Brain microvascular endothelial cell (primary cell): ENCODE results near the gene DLG5.

Experiments used
- DNase-seq: peaks from one replicate; pipeline ENCODE4 v3.0.0-alpha.2; 2020
- H3K27ac ChIP-seq: fragments of 250-450 bp; sonication (Bioruptor Pico); 2 replicates; pipeline ENCODE4 v1.5.1; 2020; ENCODE audit warnings: mild to moderate bottlenecking, moderate library complexity
- H3K27me3 ChIP-seq: fragments of 250-450 bp; sonication (Bioruptor Pico); replicated peaks from 2 replicates; pipeline ENCODE4 v1.5.1; 2020; ENCODE audit warnings: mild to moderate bottlenecking
- H3K36me3 ChIP-seq: fragments of 250-450 bp; sonication (Bioruptor Pico); replicated peaks from 2 replicates; pipeline ENCODE4 v1.5.1; 2020; ENCODE audit warnings: mild to moderate bottlenecking
- H3K4me3 ChIP-seq: 2 replicates; pipeline ENCODE4 v1.5.1; 2011; ENCODE audit warnings: low read depth, mild to moderate bottlenecking, control low read depth, low read length, moderate library complexity
- CTCF ChIP-seq: IDR thresholded peaks from 2 replicates; pipeline ENCODE4 v1.5.1; 2011; ENCODE audit warnings: low read depth, mild to moderate bottlenecking, moderate library complexity, low read length, control low read depth, inconsistent platforms; ENCODE audit errors: missing control alignments
- in situ Hi-C: cut with HindIII; loops from 2 replicates; pipeline ENCODE4 v1.10.0; 2017; ENCODE audit warnings: low sequenced_read_pairs, low pct_ligation_motif_present

The DLG5 gene

DNA sequence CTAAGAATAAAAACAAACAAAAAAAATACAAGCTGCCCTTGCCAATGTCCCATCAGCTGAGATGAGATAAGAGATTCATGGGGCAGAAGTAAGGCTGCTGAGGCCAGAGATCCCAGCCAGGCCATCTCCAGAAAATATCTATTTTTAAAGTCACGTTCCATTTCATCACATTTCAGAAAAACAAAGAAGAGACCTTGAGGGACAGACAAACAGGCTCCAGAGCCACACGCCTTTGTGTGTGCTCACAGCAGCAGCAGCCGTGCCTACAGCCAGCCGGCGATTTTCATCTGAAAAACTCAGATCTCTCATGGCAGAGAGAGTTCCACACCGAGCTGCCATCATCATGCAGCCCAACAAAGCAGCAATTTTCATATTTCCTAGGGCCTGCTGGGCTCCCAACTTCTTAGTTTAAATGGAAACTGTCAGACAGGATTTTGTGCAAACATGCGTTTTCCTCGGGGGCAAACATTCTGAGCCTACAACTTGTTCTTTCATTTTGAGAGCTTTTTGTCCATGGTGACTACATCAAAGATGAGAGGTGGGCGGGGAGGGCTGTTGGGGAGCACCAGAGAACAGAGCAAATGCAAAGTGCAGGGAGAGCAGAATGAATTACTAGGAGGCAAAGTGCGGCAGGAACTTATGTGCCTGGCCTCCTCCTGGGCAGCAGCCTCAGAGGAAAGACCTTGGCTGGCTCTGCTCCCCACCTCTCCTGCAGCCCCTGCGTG is 38.8 kb downstream of the DLG5 start:
- DNase-seq: no peak
- in situ Hi-C loops: no loop called here
- H3K4me3 ChIP-seq: no peak overlapping the region
- TF ChIP-seq CTCF: no peak
- no peak overlapping the region for H3K27ac ChIP-seq
- H3K36me3 ChIP-seq: no peaks in the 10 kb centered on the region
- no peaks in the 10 kb centered on the region for H3K27me3 ChIP-seq

GRCh38 chr10:77886795-77887355 is 39.7 kb downstream of the DLG5 start:
- in situ Hi-C loops: no loop called here
- DNase-seq: no peak
- no peak overlapping the region for H3K27ac ChIP-seq
- no peaks in the 10 kb centered on the region for H3K27me3 ChIP-seq
- H3K4me3 ChIP-seq: no peak overlapping the region
- no peak for TF ChIP-seq CTCF
- H3K36me3 ChIP-seq: no peaks in the 10 kb centered on the region

DNA sequence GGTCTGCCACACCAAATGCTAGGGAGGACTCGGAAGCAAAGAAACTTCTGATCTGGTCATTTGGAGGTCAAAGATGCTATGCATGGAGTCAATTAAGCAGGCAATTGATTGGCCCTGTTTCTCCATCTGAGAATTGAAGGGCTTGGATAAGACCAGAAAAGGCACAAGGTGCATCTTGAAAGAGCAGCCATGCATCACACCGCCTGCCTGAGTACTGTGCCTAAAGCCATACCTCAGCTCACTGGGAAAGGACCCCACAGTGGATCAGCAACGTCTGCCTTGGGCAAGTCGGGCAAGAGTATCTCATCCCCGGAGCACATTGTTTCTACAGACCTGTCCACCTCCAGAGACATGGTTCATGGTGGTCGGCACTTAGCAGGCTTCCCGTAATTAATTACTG is 42.4 kb downstream of the DLG5 start:
- no peak overlapping the region for H3K27ac ChIP-seq
- no peak overlapping the region for H3K4me3 ChIP-seq
- TF ChIP-seq CTCF: no peak
- DNase-seq: no peak
- in situ Hi-C loops: no loop called here
- H3K27me3 ChIP-seq: no peaks in the 10 kb centered on the region
- H3K36me3 ChIP-seq: no peaks in the 10 kb centered on the region

GRCh38 chr10:77881636-77882035 is 44.9 kb downstream of the DLG5 start:
- TF ChIP-seq CTCF: no peak
- Histone ChIP-seq H3K4me3 (no peak overlapping the region), H3K27ac (no peak overlapping the region), H3K36me3 (no peaks in the 10 kb centered on the region), H3K27me3 (no peaks in the 10 kb centered on the region)
- DNase-seq: no peak
- in situ Hi-C loops: no loop called here

DNA sequence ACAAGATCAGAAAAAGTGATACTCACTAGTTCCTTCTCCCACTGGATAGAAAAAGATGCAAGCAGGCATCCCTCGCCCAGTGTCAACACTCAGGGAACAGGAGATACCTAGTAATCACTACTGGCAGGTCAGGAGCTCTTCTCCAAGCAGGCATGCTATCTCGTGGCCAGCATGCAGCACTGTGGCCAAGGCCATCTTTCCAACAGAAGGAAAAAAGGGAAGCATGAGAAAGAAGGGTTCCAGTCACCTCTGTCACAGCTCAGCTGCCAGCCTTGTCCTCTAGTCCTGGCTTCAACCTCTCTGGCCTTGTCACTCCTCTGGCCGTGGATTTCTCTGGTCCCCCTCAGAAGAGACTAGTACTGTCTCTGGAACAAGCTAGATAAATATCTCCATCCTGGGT is 45.3 kb downstream of the DLG5 start:
- Histone ChIP-seq H3K27me3 (no peaks in the 10 kb centered on the region), H3K36me3 (no peaks in the 10 kb centered on the region), H3K27ac (no peak overlapping the region), H3K4me3 (no peak overlapping the region)
- in situ Hi-C loops: no loop called here
- no peak for TF ChIP-seq CTCF
- no peak for DNase-seq

DNA sequence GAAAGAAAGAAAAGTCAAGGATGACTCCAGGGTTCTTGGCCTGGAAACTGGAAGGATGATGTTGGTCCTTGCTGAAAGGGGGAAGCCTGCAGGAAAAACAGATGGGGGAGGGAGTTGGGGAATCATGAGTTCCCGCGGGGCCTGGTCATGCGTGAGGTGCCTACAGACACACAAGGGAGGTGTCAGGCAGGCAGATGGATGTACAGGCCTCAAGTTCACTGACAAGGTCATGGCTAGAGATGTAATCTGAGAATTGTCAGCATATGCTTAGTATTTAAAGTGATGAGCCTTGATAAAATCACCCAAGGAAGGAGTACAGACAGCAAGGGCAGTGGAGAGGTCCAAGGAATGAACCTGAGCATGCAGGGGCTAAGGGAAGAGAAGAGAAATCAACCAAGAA is 46.8 kb downstream of the DLG5 start:
- no peaks in the 10 kb centered on the region for H3K27me3 ChIP-seq
- TF ChIP-seq CTCF: no peak
- in situ Hi-C loops: no loop called here
- no peak overlapping the region for H3K4me3 ChIP-seq
- H3K27ac ChIP-seq: no peak overlapping the region
- DNase-seq: no peak
- H3K36me3 ChIP-seq: no peaks in the 10 kb centered on the region
